Myocyte (in vitro differentiated cells): Measurements from ENCODE around the gene RBM19. TPM values are rescaled to one million over a fixed set of nuclear protein-coding genes. Genes with fewer than 3 reads are reported as not detected.
"Not testable (repeated sequence)": the region's sequence is repeated elsewhere in the genome, so short reads cannot be mapped to it uniquely, and the experiment has no call there.

Experiments
- DNase-seq: peaks from one replicate; pipeline ENCODE4 v3.0.0-alpha.2; 2012; ENCODE audit warnings: low read depth
- total RNA-seq: library from RNA; depleted of rRNA; stranded (reverse); fragments of >200 nt; gene quantifications from 2 replicates; pipeline ENCODE4 v1.2.3, GENCODE V29; 2014

Gene RBM19
- total RNA-seq, 1 donor from 2014 or later = 21.1 TPM

- not testable (repeated sequence) for DNase-seq
Measured at GRCh38 chr12:113809462-113810220, 156.5 kb downstream of the RBM19 start.

GRCh38 chr12:113808095-113808951 is 157.8 kb downstream of the RBM19 start:
- no peak for DNase-seq

DNA sequence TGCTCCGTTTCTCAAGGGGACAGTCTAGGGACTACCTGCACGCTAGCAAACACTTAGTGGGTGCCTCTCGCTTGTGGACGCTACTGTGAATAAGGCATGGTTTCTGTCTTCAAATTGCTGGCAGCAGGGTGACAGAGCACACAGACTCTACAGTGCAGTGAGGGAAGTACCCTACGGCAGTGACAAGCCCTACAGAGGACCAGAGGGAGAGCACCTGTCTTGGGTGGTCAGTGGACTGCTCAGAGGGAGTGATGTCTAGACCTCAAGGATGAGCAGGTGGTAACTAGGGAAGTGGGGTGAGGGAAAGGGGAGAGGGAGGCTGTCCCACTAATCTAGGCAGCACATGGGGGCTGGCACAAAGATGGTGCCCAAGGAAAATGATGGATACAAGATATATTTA is 160.5 kb downstream of the RBM19 start:
- no peak for DNase-seq

GRCh38 chr12:113804961-113805600 is 161.0 kb downstream of the RBM19 start:
- no peak for DNase-seq

DNA sequence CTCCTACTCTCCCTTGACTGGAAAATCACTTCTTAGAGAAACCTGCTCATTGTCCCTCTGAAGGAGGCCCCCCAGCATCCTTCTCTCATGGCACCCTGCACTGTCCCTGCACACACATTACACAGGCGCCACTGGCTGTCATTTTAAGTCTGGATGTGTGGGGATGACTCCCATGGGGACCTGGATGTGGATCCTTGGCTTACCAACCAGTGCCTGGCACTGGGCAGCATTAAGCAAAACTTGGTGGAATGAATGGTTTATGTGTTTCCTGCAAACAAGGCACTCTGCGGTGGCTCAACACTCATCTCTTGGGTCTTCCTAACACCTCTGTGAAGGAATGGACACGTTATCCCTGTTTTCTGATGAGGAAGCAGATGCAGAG is 162.4 kb downstream of the RBM19 start:
- DNase-seq = no peak

DNA sequence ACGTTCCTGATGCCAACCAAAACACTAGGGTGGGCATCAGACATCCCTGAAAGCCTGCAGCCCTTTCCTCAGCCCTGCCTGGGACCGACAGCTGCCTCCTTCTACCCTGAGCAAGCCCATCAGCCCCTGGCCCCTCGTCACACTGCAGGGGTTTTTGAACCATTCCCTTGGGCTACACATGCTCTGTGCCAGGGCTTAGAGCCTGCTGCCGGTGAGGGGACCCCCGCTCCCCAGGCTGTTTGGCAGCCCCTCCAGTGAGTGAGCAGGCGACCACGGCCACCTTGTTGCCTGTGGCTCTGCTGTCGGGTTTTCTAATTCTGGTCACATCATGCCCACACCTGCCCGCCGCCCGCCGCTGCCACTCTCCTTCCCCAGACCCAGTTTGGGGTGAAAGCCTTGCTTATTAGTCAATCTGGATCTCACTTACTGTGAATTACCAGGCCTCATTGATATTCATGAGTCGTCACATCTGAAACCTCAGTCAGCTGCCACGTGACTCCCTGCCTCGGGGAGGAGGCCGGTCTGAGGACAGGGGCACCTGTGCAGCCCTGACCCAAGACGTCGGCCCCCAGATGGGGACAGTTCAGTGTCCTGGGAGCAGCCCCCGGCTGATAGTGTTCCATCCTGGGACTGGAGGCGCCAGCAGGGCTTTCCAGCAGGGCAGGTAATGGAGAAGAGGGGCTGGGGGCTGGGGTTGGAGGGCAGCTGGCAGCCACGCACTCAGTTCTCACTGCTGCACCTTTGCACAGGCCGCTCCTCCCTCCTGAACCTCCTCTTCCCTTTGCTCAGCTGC is 163.0 kb downstream of the RBM19 start:
- DNase-seq = no peak

DNA sequence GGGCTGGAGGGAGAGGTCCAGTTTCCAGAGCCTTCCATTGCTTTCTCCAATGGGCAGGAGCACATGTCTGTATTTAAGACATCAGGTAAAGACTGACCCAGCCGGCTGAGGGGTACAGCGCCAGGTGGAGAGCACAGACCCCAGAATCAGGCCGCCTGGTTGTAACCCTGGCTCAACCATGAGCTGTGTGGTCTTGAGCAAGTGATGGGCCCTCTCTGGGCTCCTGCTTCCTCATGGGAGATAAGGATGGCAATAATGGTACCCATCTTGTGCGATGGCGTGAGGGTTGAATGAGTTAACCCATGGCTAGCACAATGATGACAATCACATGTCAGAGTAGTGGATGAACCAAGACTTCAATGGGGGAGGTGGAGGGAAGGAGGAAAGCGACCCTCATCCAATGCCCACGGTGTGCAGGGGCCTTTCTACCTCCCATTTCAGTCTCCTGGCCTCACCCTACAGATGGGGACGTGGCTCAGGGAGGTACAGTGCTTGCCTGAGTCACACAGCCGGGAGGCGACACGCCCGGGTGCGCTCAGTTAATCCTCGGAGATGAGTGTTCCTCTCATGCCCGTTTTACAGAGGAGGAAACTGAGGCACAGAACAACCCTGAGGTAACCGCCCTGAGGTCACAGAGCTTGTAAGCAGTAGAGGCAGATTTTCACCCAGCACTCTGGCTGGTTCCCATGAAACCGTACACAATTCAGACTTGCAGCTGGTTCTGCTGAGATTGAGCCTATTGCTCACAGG is 163.9 kb downstream of the RBM19 start:
- DNase-seq = no peak

DNA sequence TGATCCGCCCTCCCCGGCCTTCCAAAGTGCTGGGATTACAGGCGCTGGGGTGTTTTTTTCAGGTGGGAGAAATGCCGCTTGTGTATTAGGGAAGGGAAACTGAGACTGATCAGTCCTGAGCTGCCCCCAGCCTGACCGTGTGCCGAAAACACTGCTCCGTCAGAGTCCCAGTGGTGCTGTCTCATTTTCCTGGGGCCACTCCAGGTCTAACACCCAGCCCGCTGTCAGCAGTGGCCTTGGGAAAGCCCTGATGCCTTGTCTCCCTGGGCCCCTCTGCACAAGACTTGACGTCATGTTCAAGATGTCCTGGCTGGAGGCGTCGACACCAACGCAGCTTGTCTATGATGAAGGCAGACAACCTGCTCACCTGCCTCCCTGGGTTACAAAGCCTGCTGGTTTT is 165.9 kb downstream of the RBM19 start:
- no peak for DNase-seq

GRCh38 chr12:113798552-113798951 is 167.6 kb downstream of the RBM19 start:
- DNase-seq = no peak

GRCh38 chr12:113797535-113797868 is 168.6 kb downstream of the RBM19 start:
- no peak for DNase-seq

DNA sequence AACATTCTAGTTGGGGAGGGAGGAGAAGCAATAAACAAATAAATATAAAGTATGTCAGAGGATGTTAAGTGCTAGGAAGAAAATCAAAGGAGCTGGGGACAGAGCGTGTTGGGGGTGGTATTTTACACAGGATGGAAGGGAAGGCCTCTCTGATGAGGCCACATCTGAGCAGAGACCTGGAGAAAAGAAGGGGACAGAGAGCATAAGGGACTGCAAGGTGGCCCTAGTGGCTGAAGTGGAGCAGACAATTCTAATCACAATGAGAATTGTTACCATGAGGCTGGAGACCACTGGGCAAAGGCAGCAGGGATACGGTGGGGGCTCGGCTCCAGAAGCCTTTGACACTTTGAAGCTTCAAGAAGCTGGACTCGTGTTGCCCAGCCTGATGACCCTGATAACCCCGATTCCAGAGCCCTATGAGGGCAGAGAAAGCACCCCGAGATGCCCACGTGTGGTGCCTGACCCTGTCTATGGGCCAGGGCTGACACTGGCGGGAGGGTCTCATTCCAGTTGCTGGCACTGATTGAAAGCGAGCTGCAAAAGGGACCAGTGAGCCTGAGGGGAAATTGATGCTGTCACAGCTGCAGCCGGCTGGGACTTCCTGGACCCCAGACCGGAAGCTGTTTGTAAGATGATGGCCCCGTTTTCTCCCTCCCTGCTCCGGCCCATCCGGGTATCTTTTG is 169.1 kb downstream of the RBM19 start:
- DNase-seq = no peak

- no peak for DNase-seq
Measured at GRCh38 chr12:113796066-113796827, 169.9 kb downstream of the RBM19 start.

DNA sequence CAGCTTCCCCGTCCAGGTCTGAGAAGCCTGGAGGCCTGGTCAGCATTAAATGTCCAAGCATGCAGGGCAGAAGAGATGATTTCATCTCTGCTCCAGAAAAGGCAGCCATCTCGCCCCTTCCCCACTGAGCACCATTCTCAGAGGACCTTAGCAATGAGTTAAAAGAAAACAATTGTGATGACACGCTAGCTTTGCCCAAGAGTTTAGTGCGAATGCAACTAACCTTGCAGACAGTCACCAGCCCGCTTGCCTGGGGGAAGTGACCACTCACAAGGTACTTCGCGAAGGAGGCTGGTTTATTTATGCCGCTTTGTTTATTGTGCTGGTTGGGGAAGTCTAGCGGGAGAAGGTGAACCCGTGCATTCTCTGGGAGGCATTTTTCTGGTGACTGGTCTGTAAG is 170.7 kb downstream of the RBM19 start:
- no peak for DNase-seq

DNA sequence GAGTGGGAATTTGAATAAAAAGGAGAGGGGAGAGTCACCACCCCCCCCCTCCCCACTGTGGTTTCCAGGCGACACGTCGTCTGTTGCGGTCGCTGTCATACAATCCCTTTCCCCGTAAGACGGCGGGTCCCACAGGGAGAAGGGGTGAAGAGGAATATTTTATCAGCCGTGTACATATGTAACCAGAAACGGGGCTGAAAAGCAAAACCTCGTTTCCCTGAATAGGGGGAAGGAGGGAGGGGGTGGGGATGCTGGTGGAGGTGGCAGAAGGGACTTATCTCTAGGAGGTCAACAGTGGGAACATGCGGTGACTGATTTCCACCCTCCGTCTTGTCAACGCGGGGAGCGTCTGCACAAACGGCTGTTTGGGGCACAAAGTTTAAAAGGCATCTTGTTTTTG is 171.4 kb downstream of the RBM19 start:
- DNase-seq = no peak

DNA sequence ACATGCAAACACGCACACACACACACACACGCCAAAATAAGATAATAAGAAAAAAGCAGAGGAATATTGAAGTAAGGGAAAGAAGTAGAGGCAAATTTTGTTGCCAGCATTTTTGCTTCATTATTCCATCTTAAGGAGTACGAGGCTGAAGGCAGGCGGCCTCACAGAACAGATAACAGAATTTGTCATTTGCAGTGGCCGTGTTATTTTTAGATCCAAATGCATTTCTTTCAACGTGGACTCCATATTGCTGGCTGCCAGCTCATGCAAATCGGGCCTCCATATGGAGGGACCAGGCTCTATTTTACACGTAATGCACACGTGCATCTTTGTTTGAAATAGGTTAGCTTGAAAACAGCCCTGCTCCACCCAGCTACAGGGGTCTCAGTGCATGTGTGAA is 172.9 kb downstream of the RBM19 start:
- no peak for DNase-seq

DNA sequence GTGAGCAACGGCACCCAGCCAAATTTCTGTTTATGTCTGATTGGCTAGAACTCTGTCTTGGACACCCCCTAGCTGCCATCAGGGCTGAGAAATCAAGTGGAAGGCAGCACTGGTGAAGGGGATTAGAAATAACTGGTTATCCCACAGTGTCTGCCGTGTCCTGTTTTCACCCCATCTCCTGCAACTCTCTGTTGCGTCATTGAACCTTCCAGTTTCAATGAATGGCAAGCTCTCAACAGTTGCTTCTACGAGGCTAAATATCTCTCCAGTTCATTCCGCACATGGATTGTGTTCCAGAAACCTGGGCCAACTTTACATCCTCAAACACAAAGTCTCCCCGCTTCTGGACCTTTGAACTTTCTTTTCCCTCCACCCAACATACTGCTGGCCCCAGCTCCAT is 173.7 kb downstream of the RBM19 start:
- DNase-seq = no peak

DNA sequence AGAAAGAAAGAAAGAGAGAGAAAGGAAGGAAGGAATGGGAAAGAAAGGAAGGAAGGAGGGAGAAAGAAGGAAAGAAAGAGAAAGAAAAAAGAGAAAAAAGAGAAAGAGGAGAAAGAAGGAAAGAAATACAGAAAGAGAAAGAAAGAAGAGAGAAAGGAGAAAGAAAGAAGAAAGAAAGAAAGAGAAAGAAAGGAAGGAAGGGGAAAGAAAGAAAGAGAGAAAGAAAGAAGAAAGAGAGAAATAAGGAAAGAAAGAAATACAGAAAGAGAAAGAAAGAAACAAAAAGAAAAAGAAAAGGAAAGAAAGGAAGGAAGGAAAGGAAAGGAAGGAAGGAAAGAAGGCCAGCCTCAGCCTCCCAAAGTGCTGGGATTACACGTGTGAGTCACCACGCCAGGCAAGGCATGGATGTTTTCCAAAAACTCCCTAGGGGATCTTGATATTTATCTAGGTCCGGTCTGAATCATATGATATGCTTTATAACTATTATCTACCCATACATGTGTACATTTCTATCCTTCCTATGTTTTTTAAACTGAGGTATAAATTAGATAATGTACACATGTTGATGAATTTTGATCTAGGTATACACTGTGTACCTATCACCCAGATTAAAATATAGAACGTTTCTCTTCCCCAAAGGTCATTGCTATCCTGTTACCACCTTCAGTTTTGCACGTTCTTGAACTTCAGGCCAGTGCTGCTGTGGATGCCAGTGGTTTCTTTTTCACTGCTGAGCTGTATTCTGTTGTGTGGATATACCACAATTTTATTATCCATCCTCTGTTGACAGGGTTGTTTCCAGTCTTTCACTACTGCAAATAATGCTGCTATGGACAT is 177.9 kb downstream of the RBM19 start:
- peak; percentile 16 for DNase-seq

GRCh38 chr12:113786107-113786506 is 180.0 kb downstream of the RBM19 start:
- DNase-seq = no peak
